HG02970 (cell line): ENCODE measurements around the gene HTR4.

Experiments
- ATAC-seq: cut with Tn5 transposase; IDR thresholded peaks from one replicate; pipeline ENCODE4 v1.9.1; 2021; ENCODE audit warnings: mild to moderate bottlenecking, moderate library complexity, moderate number of reproducible peaks; ENCODE audit not compliant: unreplicated experiment, low FRiP score

The HTR4 gene

GRCh38 chr5:148446611-148447010 is 207.7 kb downstream of the HTR4 start:
- ATAC-seq = no peak

- ATAC-seq = no peak
Measured at GRCh38 chr5:148445578-148445977, 208.7 kb downstream of the HTR4 start.

DNA sequence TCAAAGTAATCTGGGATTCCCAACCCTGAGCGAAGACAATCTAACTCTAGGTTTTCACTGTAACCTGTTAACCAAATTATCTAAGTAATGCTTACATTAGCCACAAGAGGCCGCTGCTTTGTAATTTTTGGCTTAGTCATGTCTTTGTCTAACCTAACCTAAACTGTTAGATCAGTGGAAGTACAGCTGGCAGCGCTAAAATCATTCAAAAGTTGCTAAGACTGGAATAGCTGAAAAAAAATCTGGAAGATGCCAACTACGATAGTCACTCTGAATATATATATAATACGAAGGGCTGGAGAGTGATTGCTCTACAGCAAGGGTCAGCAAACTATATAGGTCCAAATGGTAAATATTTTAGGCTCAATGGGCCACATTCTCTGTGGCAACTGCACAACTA is 210.3 kb downstream of the HTR4 start:
- ATAC-seq = peak; percentile 81

DNA sequence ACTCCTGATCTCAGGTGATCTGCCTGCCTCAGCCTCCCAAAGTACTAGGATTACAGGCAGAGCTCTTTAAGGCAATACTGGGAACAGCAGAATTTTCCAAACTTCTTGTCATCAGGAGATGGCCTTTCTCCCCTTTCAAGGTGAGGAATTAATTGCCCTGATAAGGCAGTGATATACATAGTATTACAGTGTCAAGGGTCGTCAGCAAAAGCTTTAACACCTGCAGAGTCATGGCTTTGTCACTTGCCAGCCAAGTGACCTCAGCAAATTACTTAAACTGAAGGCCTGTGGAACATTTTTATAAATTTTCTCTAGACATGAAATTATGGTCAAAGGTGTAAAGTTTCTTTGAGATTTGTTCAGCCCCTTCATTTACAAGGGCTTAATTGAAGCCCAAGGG is 211.1 kb downstream of the HTR4 start:
- no peak for ATAC-seq

DNA sequence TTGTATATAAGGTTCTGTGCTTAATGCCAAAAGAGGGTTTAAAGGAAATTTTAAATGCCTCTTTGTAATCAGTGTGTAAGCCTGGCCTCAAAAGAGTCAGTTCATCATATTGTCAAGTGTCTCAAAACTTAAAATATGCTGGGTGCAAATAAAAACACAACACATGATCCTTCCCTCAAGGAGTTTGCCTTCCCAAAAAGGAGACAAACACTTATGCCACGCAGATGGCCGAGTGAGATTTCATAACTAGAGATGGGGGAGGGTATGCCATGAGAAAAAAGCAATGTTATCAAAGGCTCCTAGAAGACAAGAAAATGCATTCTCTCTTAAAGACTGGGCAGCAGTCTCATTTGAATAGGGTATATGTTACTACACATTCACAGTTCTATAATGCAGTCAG is 215.4 kb downstream of the HTR4 start:
- no peak for ATAC-seq

DNA sequence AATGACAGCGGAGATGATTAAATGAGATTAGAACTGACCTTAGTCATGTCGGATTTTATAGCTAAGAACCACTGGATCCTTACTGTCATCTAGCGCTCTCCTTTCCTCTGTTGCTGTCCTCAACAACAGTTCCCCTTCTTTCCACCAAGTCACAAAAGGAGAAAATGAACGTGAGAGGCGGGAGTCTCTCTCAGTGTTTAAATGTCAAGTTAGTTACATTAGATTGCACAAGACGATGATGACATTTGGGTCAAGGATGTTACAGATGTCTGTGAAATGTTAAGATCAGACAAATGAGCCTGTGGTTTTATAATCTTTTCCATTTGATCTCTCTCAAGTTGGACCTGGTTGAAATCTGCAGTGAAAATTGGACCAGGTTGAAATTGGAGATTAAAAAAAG is 217.1 kb downstream of the HTR4 start:
- ATAC-seq = no peak

DNA sequence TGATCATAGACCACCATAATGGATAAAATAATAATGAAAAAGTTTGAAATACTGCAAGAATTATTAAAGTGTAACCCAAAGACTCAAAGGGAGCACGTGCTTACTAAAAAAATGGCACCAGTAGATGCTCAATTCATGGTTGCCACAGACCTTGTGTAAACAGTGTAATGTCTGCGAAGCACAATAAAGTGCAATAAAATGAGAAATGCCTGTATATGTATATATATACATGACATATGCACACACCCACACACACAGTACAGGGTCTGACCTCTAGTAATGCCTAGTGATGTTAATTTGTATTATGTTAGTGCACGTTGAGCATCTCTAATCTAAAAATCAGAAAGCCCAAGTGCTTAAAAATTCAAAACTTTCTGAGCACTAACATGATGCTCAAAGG is 218.3 kb downstream of the HTR4 start:
- no peak for ATAC-seq

GRCh38 chr5:148433826-148434225 is 220.5 kb downstream of the HTR4 start:
- ATAC-seq = no peak
